IMR-90 (cell line): ENCODE results near the gene R3HDM2. TPM values are rescaled to one million over a fixed set of nuclear protein-coding genes. Genes with fewer than 3 reads are reported as not detected.

ENCODE experiments used
- ATAC-seq: fragments of 200-7000 bp; cut with Tn5 transposase; 2 replicates; pipeline ENCODE4 v1.9.1; 2020; ENCODE audit warnings: low read depth, mild to moderate bottlenecking, moderate library complexity
- BruUV-seq: library from RNA; stranded (reverse); fragments of 400-500 nt; replicated peaks from 2 replicates; lab custom pipeline; 2021; lab: Mats Ljungman, UMichigan
- CTCF ChIA-PET: fragments of 300-600 bp; formaldehyde crosslinking; extraction: SDS; loops from one replicate; lab custom pipeline; 2021; ENCODE audit warnings: antibody characterized with exemption; lab: Yijun Ruan, JAX
- POLR2A ChIA-PET: fragments of 300-600 bp; sonication (Branson Sonifier 250); formaldehyde crosslinking; loops from one replicate; lab custom pipeline; 2022; ENCODE audit warnings: antibody characterized with exemption; ENCODE audit not compliant: unreplicated experiment; lab: Charles Lee
- DNase-seq: peaks from one replicate; pipeline ENCODE4 v3.0.0; 2013
- H2AFZ ChIP-seq: replicated peaks from 2 replicates; pipeline ENCODE3; 2013; ENCODE audit warnings: low read length, mild to moderate bottlenecking; ENCODE audit not compliant: poor library complexity
- H2AK5ac ChIP-seq: 2 replicates; pipeline ENCODE4 v1.6.1; 2013; ENCODE audit warnings: low read depth, low read length, inconsistent platforms
- H2AK9ac ChIP-seq: replicated peaks from 2 replicates; pipeline ENCODE3; 2013; ENCODE audit warnings: mild to moderate bottlenecking, low read depth, low read length, moderate library complexity; ENCODE audit not compliant: poor library complexity
- H2BK120ac ChIP-seq: 2 replicates; pipeline ENCODE4 v1.6.1; 2013; ENCODE audit warnings: low read depth, low read length, inconsistent platforms
- H2BK15ac ChIP-seq: 3 replicates; pipeline ENCODE4 v1.6.1; 2013; ENCODE audit warnings: low read depth, low read length, inconsistent platforms
- H2BK20ac ChIP-seq: 2 replicates; pipeline ENCODE4 v1.6.1; 2013; ENCODE audit warnings: low read depth, mild to moderate bottlenecking, inconsistent platforms, low read length, moderate library complexity
- H2BK5ac ChIP-seq: 2 replicates; pipeline ENCODE4 v1.6.1; 2013; ENCODE audit warnings: mild to moderate bottlenecking, low read depth, low read length, inconsistent platforms; ENCODE audit not compliant: poor library complexity, severe bottlenecking
- H3K14ac ChIP-seq: replicated peaks from 2 replicates; pipeline ENCODE4 v1.6.1; 2013; ENCODE audit warnings: low read depth, low read length, inconsistent platforms
- H3K18ac ChIP-seq: 2 replicates; pipeline ENCODE4 v1.6.1; 2013; ENCODE audit warnings: low read depth, low read length, control low read depth
- H3K23ac ChIP-seq: 2 replicates; pipeline ENCODE4 v1.6.1; 2013; ENCODE audit warnings: low read depth, low read length, inconsistent platforms
- H3K27ac ChIP-seq: 2 replicates; pipeline ENCODE4 v1.5.1; 2013; ENCODE audit warnings: mild to moderate bottlenecking, control low read depth, low read length; ENCODE audit not compliant: insufficient read depth
- H3K27me3 ChIP-seq: 2 replicates; pipeline ENCODE4 v1.6.1; 2013; ENCODE audit warnings: low read length; ENCODE audit not compliant: control insufficient read depth, insufficient read depth
- H3K36me3 ChIP-seq: 2 replicates; pipeline ENCODE4 v1.6.1; 2013; ENCODE audit warnings: low read length, mixed read lengths; ENCODE audit not compliant: control insufficient read depth, insufficient read depth
- H3K4ac ChIP-seq: 2 replicates; pipeline ENCODE4 v1.6.1; 2013; ENCODE audit warnings: low read depth, low read length, inconsistent platforms
- H3K4me1 ChIP-seq: 2 replicates; pipeline ENCODE4 v1.6.1; 2013; ENCODE audit warnings: low read length, mixed read lengths; ENCODE audit not compliant: control insufficient read depth, insufficient read depth
- H3K4me2 ChIP-seq: 2 replicates; pipeline ENCODE4 v1.6.1; 2013; ENCODE audit warnings: low read depth, mild to moderate bottlenecking, control low read depth, low read length, moderate library complexity
- H3K4me3 ChIP-seq: 2 replicates; pipeline ENCODE4 v1.5.1; 2013; ENCODE audit warnings: low read depth, mild to moderate bottlenecking, control low read depth, low read length, moderate library complexity; ENCODE audit not compliant: insufficient read depth
- H3K56ac ChIP-seq: 2 replicates; pipeline ENCODE4 v1.6.1; 2013; ENCODE audit warnings: low read length, inconsistent platforms; ENCODE audit not compliant: insufficient read depth; ENCODE audit errors: extremely low read depth
- H3K79me1 ChIP-seq, 2 experiments: 2 replicates each; pipeline ENCODE4 v1.6.1; 2013; ENCODE audit warnings: low read length in 2 of 2, inconsistent platforms in 1 of 2, low read depth in 1 of 2
- H3K9ac ChIP-seq: 2 replicates; pipeline ENCODE4 v1.6.1; 2013; ENCODE audit warnings: low read depth, low read length, control low read depth
- H3K9me1 ChIP-seq: 2 replicates; pipeline ENCODE4 v1.6.1; 2013; ENCODE audit warnings: low read length, inconsistent platforms; ENCODE audit not compliant: insufficient read depth
- H3K9me3 ChIP-seq: 2 replicates; pipeline ENCODE4 v1.6.1; 2013; ENCODE audit warnings: low read length; ENCODE audit not compliant: control insufficient read depth, insufficient read depth
- H4K20me1 ChIP-seq: 2 replicates; pipeline ENCODE4 v1.6.1; 2013; ENCODE audit warnings: low read length, inconsistent platforms; ENCODE audit not compliant: insufficient read depth
- H4K5ac ChIP-seq: 2 replicates; pipeline ENCODE4 v1.6.1; 2013; ENCODE audit warnings: mild to moderate bottlenecking, low read depth, low read length, control low read depth
- H4K8ac ChIP-seq, 2 experiments: 2 replicates each; pipeline ENCODE4 v1.6.1; 2013; ENCODE audit warnings: low read depth in 2 of 2, low read length in 2 of 2, control low read depth in 1 of 2, inconsistent platforms in 1 of 2
- H4K91ac ChIP-seq: 2 replicates; pipeline ENCODE4 v1.6.1; 2013; ENCODE audit warnings: low read depth, low read length, inconsistent platforms; ENCODE audit not compliant: insufficient read depth
- BHLHE40 ChIP-seq: fragments of 150-350 bp; IDR thresholded peaks from 2 replicates; pipeline ENCODE4 v1.6.1; 2016; ENCODE audit warnings: mild to moderate bottlenecking, low read depth, low read length
- CEBPB ChIP-seq: IDR thresholded peaks from 2 replicates; pipeline ENCODE4 v1.6.1; 2012; ENCODE audit warnings: low read depth, low read length, improper control_type of control experiment
- CHD1 ChIP-seq: IDR thresholded peaks from 2 replicates; pipeline ENCODE4 v1.6.1; 2012; ENCODE audit warnings: low read depth, low read length, improper control_type of control experiment
- CTCF ChIP-seq: conservative IDR thresholded peaks from 2 replicates; pipeline ENCODE4 v1.5.1; 2012; ENCODE audit warnings: mild to moderate bottlenecking, low read depth, low read length, improper control_type of control experiment
- ELK1 ChIP-seq: fragments of 150-350 bp; IDR thresholded peaks from 2 replicates; pipeline ENCODE4 v1.6.1; 2016; ENCODE audit warnings: low read depth, mild to moderate bottlenecking, low read length, moderate library complexity, borderline replicate concordance
- FOS ChIP-seq: fragments of 150-350 bp; IDR thresholded peaks from 2 replicates; pipeline ENCODE4 v1.6.1; 2016; ENCODE audit warnings: low read depth, low read length
- MXI1 ChIP-seq: IDR thresholded peaks from 2 replicates; pipeline ENCODE4 v1.6.1; 2012; ENCODE audit warnings: low read depth, mild to moderate bottlenecking, low read length, moderate library complexity, borderline replicate concordance
- NFE2L2 ChIP-seq: fragments of 150-350 bp; IDR thresholded peaks from 2 replicates; pipeline ENCODE4 v1.6.1; 2016; ENCODE audit warnings: low read depth, mild to moderate bottlenecking, low read length
- POLR2A ChIP-seq: IDR thresholded peaks from 2 replicates; pipeline ENCODE4 v1.6.1; 2012; ENCODE audit warnings: mild to moderate bottlenecking, low read depth, low read length
- RAD21 ChIP-seq: IDR thresholded peaks from 2 replicates; pipeline ENCODE4 v1.6.1; 2012; ENCODE audit warnings: low read length, improper control_type of control experiment
- RCOR1 ChIP-seq: IDR thresholded peaks from 2 replicates; pipeline ENCODE4 v1.6.1; 2012; ENCODE audit warnings: mild to moderate bottlenecking, low read length, improper control_type of control experiment; ENCODE audit not compliant: insufficient replicate concordance
- SMC3 ChIP-seq: fragments of 150-350 bp; IDR thresholded peaks from 2 replicates; pipeline ENCODE4 v1.6.1; 2016; ENCODE audit warnings: low read depth, mild to moderate bottlenecking, antibody characterized with exemption, low read length, moderate library complexity
- USF2 ChIP-seq: fragments of 150-350 bp; IDR thresholded peaks from 2 replicates; pipeline ENCODE4 v1.6.1; 2017; ENCODE audit warnings: mild to moderate bottlenecking, antibody characterized with exemption, low read length, low read depth
- WGBS, 2 experiments: methylation state at CpG; one replicate each; pipeline versions ENCODE4 v1.1.5 to v1.1.7; 2013; ENCODE audit warnings: missing lambda C conversion rate in 2 of 2; ENCODE audit not compliant: insufficient read length in 1 of 2; ENCODE audit errors: extremely low coverage in 2 of 2; 5-methylcytosine and 5-hydroxymethylcytosine counted together
- dilution Hi-C: fragments of 300-500 bp; cut with HindIII; formaldehyde crosslinking; loops from one replicate; pipeline ENCODE4 v1.14.3; 2018; ENCODE audit warnings: low sequenced_read_pairs; ENCODE audit not compliant: unreplicated experiment
- in situ Hi-C: fragments of 300-500 bp; cut with MboI; formaldehyde crosslinking; loops from 3 replicates; pipeline ENCODE4 v1.14.3; 2019; ENCODE audit warnings: low sequenced_read_pairs, inconsistent platforms, mixed read lengths
- intact Hi-C: fragments of 100-400 bp; cut with micrococcal nuclease; formaldehyde crosslinking; loops from 2 replicates; pipeline ENCODE4 v1.10.0; 2022
- polyA plus RNA-seq, 3 experiments: library from polyadenylated mRNA; depleted of rRNA; stranded (reverse); fragments of >200 nt; gene quantifications; 2 replicates each; pipeline ENCODE4 v1.2.3, GENCODE V29; 2012; ENCODE audit warnings: low replicate concordance in 1 of 3
- total RNA-seq: library from RNA; depleted of rRNA; stranded (reverse); fragments of >200 nt; gene quantifications from 2 replicates; pipeline ENCODE4 v1.2.3, GENCODE V29; 2012

The R3HDM2 gene
- total and polyA plus RNA-seq, 2 of the 4 experiments (the other 2 are of a cell fraction): 7.5 to 28.4 TPM

- dilution Hi-C loops: no loop called here
- Histone ChIP-seq H2AK9ac (no peak overlapping the region), H3K79me1 (peaks cover 0 to 10% of the 10 kb centered on the region in 2 experiments; a peak in 1 of 4 replicates), H2AFZ (no peak overlapping the region), H3K9ac (no peak overlapping the region), H3K4me1 (peaks cover 5% of the 10 kb centered on the region), H3K4me2 (no peak overlapping the region), H4K5ac (no peak overlapping the region), H3K9me1 (peaks cover 5% of the 10 kb centered on the region; the same call in 1 of the 2 replicates), H3K18ac (no peak overlapping the region), H2BK120ac (no peak overlapping the region), H4K8ac (no peak overlapping the region), H3K27me3 (no peaks in the 10 kb centered on the region), H3K4ac (no peak overlapping the region; the same call in 1 of the 2 replicates), H3K23ac (no peak overlapping the region), H2BK5ac (no peak overlapping the region), H2AK5ac (no peak overlapping the region; the same call in 1 of the 2 replicates), H2BK20ac (no peak overlapping the region), H3K56ac (no peak overlapping the region), H4K91ac (no peak overlapping the region), H3K4me3 (no peak overlapping the region), H3K14ac (no peak overlapping the region), H4K20me1 (no peaks in the 10 kb centered on the region), H3K36me3 (peaks cover 12% of the 10 kb centered on the region), H3K27ac (0 out of 2 replicates have a peak overlapping the region, but pooled peaks have one; percentile 40), H2BK15ac (no peak overlapping the region), H3K9me3 (no peaks in the 10 kb centered on the region)
- in situ Hi-C loops: no loop called here
- 100% methylated on average over 2 of the region's 15 CpGs; no CpG with 5 or more reads in 1 of the 2 experiments for WGBS, 2 experiments
- CTCF ChIA-PET: interaction anchor here (1.3 kb wide), 1 partner anchor 18 kb away, joined by 3 read pairs; no protein-coding TSS in a partner anchor
- ATAC-seq (peak; percentile 62), DNase-seq (peak; percentile 42)
- POLR2A ChIA-PET: interaction anchor here (0.6 kb wide), 1 partner anchor 65 kb away, joined by 5 read pairs; no protein-coding TSS in a partner anchor
- no TSS peak for BruUV-seq
- intact Hi-C loops: no loop called here
- no peak for TF ChIP-seq RCOR1
- no peak for TF ChIP-seq MXI1
- no peak for TF ChIP-seq POLR2A
- no peak for TF ChIP-seq BHLHE40
- no peak for TF ChIP-seq FOS
- no peak for TF ChIP-seq NFE2L2
- TF ChIP-seq CHD1: no peak
- TF ChIP-seq ELK1: no peak
- no peak for TF ChIP-seq CTCF
- no peak for TF ChIP-seq RAD21
- TF ChIP-seq CEBPB: no peak
- no peak for TF ChIP-seq USF2
- no peak for TF ChIP-seq SMC3
Observed at GRCh38 chr12:57278465-57279381, 152.1 kb downstream of the R3HDM2 start.
